COLO829 (cell line): ENCODE data around the gene ALPG.
"Not testable (repeated sequence)": the region's sequence is repeated elsewhere in the genome, so short reads cannot be mapped to it uniquely, and the experiment has no call there.

Experiments
- DNase-seq: peaks from one replicate; pipeline ENCODE4 v3.0.0; 2012; ENCODE audit warnings: low spot score

The ALPG gene

GRCh38 chr2:232406556-232407310 lies at the start of gene ALPG:
ALPG (plus strand) TSS chr2:232406844; CDS start chr2:232406895, 51 bp downstream.
- DNase-seq = no peak

GRCh38 chr2:232361646-232362045 lies 45.0 kb upstream of the ALPG start:
- no peak for DNase-seq

GRCh38 chr2:232362174-232362900 lies 44.3 kb upstream of the ALPG start:
- no peak for DNase-seq

- DNase-seq = not testable (repeated sequence)
Measured at GRCh38 chr2:232363064-232363783, 43.4 kb upstream of the ALPG start.

- no peak for DNase-seq
Measured at GRCh38 chr2:232363784-232364615, 42.6 kb upstream of the ALPG start.

- DNase-seq = not testable (repeated sequence)
Measured at GRCh38 chr2:232364806-232365594, 41.6 kb upstream of the ALPG start.

- DNase-seq = no peak
Measured at GRCh38 chr2:232365621-232366321, 40.9 kb upstream of the ALPG start.

GRCh38 chr2:232366461-232366860 lies 40.2 kb upstream of the ALPG start:
- DNase-seq = not testable (repeated sequence)

- no peak for DNase-seq
Measured at GRCh38 chr2:232367016-232367415, 39.6 kb upstream of the ALPG start.

GRCh38 chr2:232367591-232368233 lies 38.9 kb upstream of the ALPG start:
- no peak for DNase-seq

GRCh38 chr2:232368311-232368731 lies 38.3 kb upstream of the ALPG start:
- no peak for DNase-seq

- DNase-seq = no peak
Measured at GRCh38 chr2:232369126-232369951, 37.3 kb upstream of the ALPG start.

GRCh38 chr2:232370007-232370406 lies 36.6 kb upstream of the ALPG start:
- DNase-seq = not testable (repeated sequence)

GRCh38 chr2:232372231-232373208 lies 34.1 kb upstream of the ALPG start:
- no peak for DNase-seq

GRCh38 chr2:232374356-232374755 lies 32.3 kb upstream of the ALPG start:
- DNase-seq = no peak

- no peak for DNase-seq
Measured at GRCh38 chr2:232375164-232375563, 31.5 kb upstream of the ALPG start.

- DNase-seq = no peak
Measured at GRCh38 chr2:232376260-232376659, 30.4 kb upstream of the ALPG start.

GRCh38 chr2:232376713-232377112 lies 29.9 kb upstream of the ALPG start:
- DNase-seq = no peak
